Glutamatergic neuron (in vitro differentiated cells): ENCODE measurements around the gene RGL1. TPM values are rescaled to one million over a fixed set of nuclear protein-coding genes. Genes with fewer than 3 reads are reported as not detected.

Experiments
- DNase-seq: peaks from one replicate; pipeline ENCODE4 v3.0.0; 2022
- H3K27ac Mint-ChIP-seq: one replicate; pipeline ENCODE4 v1.8.0; 2020; ENCODE audit warnings: mild to moderate bottlenecking, mixed read lengths, inconsistent platforms; ENCODE audit not compliant: unreplicated experiment
- H3K27me3 Mint-ChIP-seq: one replicate; pipeline ENCODE4 v1.8.0; 2020; ENCODE audit warnings: mild to moderate bottlenecking, moderate library complexity, mixed read lengths, inconsistent platforms; ENCODE audit not compliant: unreplicated experiment
- H3K36me3 Mint-ChIP-seq: one replicate; pipeline ENCODE4 v1.8.0; 2020; ENCODE audit warnings: mild to moderate bottlenecking, mixed read lengths, inconsistent platforms; ENCODE audit not compliant: unreplicated experiment
- H3K4me1 Mint-ChIP-seq: one replicate; pipeline ENCODE4 v1.8.0; 2020; ENCODE audit warnings: mild to moderate bottlenecking, low read depth, mixed read lengths, inconsistent platforms; ENCODE audit not compliant: unreplicated experiment
- H3K4me3 Mint-ChIP-seq: one replicate; pipeline ENCODE4 v1.8.0; 2020; ENCODE audit warnings: mild to moderate bottlenecking, mixed read lengths, inconsistent platforms; ENCODE audit not compliant: unreplicated experiment
- H3K9me3 Mint-ChIP-seq: one replicate; pipeline ENCODE4 v1.8.0; 2020; ENCODE audit warnings: mild to moderate bottlenecking, moderate library complexity, mixed read lengths, inconsistent platforms; ENCODE audit not compliant: unreplicated experiment
- total RNA-seq: library from RNA; stranded (reverse); fragmentation: NEBNext Ultra II Directional; extraction: Animal tissue kit (Norgen Biotek cat#: 25700); gene quantifications from one replicate; pipeline ENCODE4 v1.2.1, GENCODE V29; 2021; ENCODE audit not compliant: unreplicated experiment
- TF ChIP-seq, protein P1 (sequence below): fragments of 200-600 bp; sonication (generic); IDR thresholded peaks from one replicate; pipeline ENCODE4 v1.5.0; 2021; ENCODE audit not compliant: partially characterized antibody, unreplicated experiment

The RGL1 gene
- total RNA-seq, 1 donor from 2014 or later = 4.9 TPM

DNA sequence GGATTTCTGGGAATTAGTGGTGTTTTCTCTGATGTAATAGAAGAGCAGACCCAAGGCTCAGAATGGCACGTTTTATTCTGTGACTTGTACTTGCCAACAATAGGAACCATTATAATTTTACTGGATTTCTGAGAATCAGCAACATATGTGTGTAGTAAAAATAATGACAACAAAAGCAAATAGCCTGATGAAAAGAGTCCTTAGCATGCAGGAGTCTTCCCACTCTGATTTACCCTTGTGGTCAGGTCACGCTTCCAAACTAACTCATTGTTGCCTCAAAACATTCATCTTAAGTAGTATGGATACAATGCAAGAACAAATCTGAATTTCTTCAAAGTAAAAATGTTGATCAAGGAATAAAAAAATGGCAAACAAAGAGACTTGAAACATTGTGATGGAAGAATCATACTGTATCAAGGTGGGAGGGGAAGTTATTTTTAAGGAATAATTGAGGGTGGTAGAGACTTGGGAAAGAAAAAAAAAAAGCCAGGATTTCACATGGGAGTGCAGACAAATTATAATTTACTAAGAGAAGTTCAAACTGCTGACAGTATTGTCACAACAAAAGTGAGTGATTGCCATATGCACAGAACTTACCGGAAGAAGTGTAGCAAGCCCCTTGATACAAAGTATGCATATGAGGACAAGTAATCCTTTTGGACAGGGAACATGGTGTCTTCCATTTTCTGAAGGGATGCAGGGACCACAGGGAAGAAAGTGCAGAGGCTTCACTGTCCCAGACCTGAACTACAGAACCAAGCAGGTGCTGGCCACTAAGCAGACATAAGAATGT is 31.2 kb upstream of the RGL1 start:
- peaks cover 9% of the 10 kb centered on the region for H3K9me3 Mint-ChIP-seq
- H3K4me1 Mint-ChIP-seq = no peaks in the 10 kb centered on the region
- H3K27ac Mint-ChIP-seq = no peak overlapping the region
- DNase-seq = no peak
- TF ChIP-seq, protein P1, sequence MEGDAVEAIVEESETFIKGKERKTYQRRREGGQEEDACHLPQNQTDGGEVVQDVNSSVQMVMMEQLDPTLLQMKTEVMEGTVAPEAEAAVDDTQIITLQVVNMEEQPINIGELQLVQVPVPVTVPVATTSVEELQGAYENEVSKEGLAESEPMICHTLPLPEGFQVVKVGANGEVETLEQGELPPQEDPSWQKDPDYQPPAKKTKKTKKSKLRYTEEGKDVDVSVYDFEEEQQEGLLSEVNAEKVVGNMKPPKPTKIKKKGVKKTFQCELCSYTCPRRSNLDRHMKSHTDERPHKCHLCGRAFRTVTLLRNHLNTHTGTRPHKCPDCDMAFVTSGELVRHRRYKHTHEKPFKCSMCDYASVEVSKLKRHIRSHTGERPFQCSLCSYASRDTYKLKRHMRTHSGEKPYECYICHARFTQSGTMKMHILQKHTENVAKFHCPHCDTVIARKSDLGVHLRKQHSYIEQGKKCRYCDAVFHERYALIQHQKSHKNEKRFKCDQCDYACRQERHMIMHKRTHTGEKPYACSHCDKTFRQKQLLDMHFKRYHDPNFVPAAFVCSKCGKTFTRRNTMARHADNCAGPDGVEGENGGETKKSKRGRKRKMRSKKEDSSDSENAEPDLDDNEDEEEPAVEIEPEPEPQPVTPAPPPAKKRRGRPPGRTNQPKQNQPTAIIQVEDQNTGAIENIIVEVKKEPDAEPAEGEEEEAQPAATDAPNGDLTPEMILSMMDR = no peak
- H3K36me3 Mint-ChIP-seq = peaks cover 30% of the 10 kb centered on the region
- no peak overlapping the region for H3K4me3 Mint-ChIP-seq
- no peaks in the 10 kb centered on the region for H3K27me3 Mint-ChIP-seq

DNA sequence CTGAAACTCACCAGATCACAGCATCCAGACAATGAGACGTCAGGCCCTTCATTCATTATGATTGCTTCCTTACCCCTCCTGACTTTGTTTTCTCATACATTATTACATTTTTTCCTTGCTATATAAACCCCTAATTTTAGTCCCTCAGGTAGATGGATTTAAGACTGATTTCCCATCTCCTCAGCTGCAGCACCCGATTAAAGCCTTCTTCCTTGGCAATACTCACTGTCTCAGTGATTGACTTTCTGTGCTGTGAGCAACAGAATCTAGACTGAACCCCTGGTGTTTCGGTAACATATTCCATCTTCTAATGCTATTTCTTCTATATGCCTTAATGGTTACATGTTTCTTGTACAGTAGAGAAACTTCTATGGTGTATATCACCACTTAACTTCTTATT is 30.0 kb upstream of the RGL1 start:
- DNase-seq = no peak
- Mint-ChIP-seq H3K4me3 (no peak overlapping the region), H3K27me3 (no peaks in the 10 kb centered on the region), H3K36me3 (peaks cover 30% of the 10 kb centered on the region), H3K4me1 (no peaks in the 10 kb centered on the region), H3K9me3 (peaks cover 9% of the 10 kb centered on the region), H3K27ac (no peak overlapping the region)
- TF ChIP-seq, protein P1 = no peak

DNA sequence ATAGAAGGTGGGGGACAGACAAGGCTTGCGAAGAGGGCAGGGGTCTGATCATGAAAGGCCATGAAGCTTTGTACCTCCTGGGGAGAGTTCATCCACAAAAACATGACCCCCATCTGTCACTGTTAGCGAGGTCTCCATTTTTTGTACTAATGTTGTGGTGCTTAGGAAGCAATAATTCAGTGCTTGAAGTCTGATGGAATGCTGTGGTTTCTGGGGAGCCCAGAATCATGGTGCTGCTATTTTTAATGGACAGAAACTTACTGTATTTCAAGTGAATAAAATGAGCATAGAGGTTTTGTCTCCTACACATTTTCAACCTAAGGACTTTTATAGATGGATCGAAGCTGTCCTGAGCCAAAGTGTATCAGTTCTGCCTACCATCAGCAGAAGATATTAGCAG is 28.2 kb upstream of the RGL1 start:
- no peak overlapping the region for H3K4me3 Mint-ChIP-seq
- H3K27me3 Mint-ChIP-seq = no peaks in the 10 kb centered on the region
- H3K4me1 Mint-ChIP-seq = no peaks in the 10 kb centered on the region
- DNase-seq = no peak
- H3K27ac Mint-ChIP-seq = no peak overlapping the region
- H3K36me3 Mint-ChIP-seq = peaks cover 16% of the 10 kb centered on the region
- peaks cover 9% of the 10 kb centered on the region for H3K9me3 Mint-ChIP-seq
- TF ChIP-seq, protein P1 = no peak

DNA sequence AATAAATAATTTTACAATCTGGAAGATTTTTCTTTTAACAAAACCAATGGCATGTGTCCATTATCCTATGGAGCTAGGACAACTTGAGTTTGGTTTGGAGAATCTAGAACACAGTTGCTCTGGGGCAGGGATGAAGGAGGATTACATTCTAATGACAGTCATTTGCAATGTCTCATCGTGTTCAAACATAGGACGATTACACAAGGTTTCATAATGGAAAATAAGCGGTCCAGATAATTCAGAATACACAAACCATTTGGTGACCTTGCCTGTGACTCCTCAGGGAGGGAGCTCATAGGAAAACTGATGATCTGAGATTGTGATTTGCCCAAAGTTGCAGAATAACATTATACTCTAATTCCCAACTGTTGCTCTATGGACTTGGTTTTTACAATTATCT is 27.6 kb upstream of the RGL1 start:
- no peak overlapping the region for H3K27ac Mint-ChIP-seq
- H3K9me3 Mint-ChIP-seq = peaks cover 9% of the 10 kb centered on the region
- H3K36me3 Mint-ChIP-seq = peaks cover 15% of the 10 kb centered on the region
- TF ChIP-seq, protein P1 = no peak
- H3K4me1 Mint-ChIP-seq = no peaks in the 10 kb centered on the region
- H3K4me3 Mint-ChIP-seq = no peak overlapping the region
- H3K27me3 Mint-ChIP-seq = no peaks in the 10 kb centered on the region
- no peak for DNase-seq

DNA sequence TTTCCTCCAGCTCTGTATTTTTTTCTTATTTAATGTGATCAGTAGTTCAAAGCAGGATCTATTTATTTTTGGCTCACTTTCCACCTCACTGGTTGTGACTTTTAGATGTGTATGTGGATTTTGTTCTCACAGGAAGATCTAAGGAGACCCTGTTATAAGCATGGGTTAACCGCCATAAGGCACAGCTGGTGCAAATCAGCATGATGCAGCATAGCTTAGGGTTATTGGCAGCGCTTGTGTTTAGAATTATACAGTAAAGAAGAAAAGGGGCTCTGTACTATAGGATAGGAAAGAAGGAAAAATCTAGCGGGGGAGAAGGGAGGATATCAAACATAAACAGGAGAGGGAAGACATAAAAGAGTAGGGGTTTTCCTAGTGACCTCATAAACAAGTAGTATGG is 26.9 kb upstream of the RGL1 start:
- H3K9me3 Mint-ChIP-seq = peaks cover 9% of the 10 kb centered on the region

More for the DNA sequence above, 26.9 kb upstream of the RGL1 start:
- H3K36me3 Mint-ChIP-seq = peaks cover 15% of the 10 kb centered on the region
- H3K27me3 Mint-ChIP-seq = no peaks in the 10 kb centered on the region
- no peak overlapping the region for H3K4me3 Mint-ChIP-seq
- no peak for DNase-seq
- H3K27ac Mint-ChIP-seq = no peak overlapping the region
- TF ChIP-seq, protein P1 = no peak
- no peaks in the 10 kb centered on the region for H3K4me1 Mint-ChIP-seq
